Activated CD4-positive, alpha-beta T cell treated with anti-CD3 and anti-CD28 coated beads for 1 hour (primary cell): Measurements from ENCODE around the gene ABHD6.
"Not testable (repeated sequence)": the region's sequence is repeated elsewhere in the genome, so short reads cannot be mapped to it uniquely, and the experiment has no call there.

Experiments used
- DNase-seq: peaks from one replicate; pipeline ENCODE4 v3.0.0-alpha.2; 2020

Gene ABHD6, protein sequence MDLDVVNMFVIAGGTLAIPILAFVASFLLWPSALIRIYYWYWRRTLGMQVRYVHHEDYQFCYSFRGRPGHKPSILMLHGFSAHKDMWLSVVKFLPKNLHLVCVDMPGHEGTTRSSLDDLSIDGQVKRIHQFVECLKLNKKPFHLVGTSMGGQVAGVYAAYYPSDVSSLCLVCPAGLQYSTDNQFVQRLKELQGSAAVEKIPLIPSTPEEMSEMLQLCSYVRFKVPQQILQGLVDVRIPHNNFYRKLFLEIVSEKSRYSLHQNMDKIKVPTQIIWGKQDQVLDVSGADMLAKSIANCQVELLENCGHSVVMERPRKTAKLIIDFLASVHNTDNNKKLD

DNA sequence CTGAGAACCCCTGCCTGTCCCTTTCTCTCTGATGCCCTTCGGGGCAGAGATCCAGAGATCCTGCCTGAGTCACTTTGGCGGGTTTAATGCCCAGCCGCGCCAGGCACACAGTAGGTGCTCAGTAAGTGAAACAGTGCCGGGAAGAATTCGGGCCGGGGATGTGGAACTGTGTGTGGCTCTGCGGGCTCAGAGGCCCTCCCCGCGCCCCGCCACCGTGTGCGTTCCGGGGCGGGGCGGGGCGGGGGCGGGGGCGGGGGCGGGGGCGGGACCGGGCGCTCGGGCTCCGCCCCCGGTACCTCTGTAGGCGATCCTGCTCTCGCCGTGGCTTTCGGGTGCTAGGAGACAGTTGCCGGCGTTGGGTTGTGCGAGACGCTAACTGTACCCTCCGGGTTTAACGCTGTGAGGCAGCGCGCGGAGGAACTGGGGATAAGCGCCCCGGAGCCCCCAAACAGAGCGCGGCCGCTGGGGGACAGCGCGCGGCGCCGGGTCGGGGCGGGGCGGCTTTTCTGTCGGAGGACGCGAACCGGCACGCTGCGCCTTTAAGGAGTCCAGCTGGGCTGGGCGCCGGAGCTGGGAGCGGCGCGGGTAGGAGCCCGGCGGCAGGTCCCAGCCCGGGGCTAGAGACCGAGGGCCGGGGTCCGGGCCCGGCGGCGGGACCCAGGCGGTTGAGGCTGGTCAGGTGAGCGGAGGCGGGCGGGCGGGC lies at the start of gene ABHD6:
Gene ABHD6 (plus strand): TSS at position 555 of the 703 bp plus-strand sequence. CDS start 18,795 bp downstream, outside the sequence.
- DNase-seq, result peak; percentile 74

DNA sequence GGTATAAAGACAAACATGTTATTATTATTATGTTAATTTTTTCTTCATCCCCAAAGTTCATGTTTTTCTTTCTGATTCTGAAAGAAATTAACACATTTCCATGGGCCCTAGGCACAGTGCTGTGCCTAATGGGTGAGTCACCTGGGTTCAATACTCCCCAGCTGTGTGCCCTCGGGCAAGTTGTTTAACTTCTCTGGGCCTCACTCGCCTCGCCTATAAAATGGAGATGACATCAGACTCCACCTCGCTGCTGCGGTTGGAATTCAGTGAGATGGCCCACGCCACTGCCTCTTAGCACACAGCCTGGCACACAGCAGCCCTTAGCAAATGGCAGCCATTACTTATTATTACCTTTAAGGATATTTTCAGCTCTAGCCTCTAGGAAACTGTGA lies 49.4 kb upstream of the ABHD6 start:
- no peak for DNase-seq

GRCh38 chr3:58188921-58189451 lies 48.6 kb upstream of the ABHD6 start:
- no peak for DNase-seq

DNA sequence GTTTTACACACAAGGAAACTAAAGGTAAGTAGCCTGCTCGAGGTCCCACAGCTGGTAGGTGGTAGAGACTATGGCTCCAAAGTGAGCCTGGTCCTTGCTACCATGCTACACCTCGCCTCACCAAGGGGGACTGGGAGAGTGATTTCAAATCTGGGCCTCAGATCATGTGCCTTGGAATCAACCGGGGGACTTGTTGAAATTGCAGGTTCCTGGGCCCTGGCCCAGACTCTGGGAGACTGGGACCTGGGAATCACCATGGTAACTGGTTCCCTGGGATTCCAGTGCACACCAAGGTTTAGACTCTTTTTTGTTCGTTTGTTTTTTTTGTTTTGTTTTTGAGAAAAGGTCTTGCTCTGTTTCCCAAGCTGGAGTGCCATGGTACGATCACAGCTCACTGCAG lies 47.9 kb upstream of the ABHD6 start:
- DNase-seq, result no peak

GRCh38 chr3:58190291-58190690 lies 47.3 kb upstream of the ABHD6 start:
- no peak for DNase-seq

DNA sequence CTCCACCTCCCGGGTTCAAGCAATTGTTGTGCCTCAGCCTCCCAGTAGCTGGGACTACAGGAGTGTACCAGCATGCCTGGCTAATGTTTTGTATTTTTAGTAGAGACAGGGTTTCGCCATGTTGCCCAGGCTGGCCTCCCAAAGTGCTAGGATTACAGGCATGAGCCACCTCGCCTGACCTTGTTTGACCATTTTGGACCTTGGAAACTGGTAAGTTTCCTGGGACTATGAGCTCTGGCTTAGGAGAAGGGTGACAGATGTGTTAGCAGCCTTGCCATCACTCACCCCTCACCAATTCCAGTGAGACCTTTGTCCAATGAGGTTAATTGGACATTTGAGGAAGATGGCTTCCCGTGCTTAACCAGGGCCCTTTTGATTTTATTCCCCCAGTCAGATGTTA lies 46.7 kb upstream of the ABHD6 start:
- DNase-seq, result no peak

- no peak for DNase-seq
Observed at GRCh38 chr3:58191361-58191991, 46.1 kb upstream of the ABHD6 start.

DNA sequence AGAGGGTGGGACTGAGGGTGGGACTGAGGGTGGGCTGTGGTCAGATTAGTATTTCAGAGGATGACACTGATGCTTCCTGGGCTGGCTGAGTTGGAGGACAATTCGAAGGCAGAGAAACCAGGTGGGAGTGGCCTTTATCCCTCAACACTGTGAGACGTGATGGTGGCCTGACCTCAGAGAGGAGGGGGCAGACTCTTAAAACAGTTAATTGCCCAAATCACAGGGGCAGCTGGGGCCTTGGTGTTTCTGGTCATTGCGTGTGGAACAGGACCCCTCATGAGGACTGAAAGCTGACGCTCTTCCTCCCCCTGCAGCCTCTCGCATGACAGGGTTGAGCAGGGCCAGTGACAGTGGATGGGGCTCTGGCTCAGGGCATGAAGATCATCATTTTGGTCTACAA lies 45.5 kb upstream of the ABHD6 start:
- DNase-seq, result no peak

- DNase-seq, result no peak
Observed at GRCh38 chr3:58193682-58194407, 43.7 kb upstream of the ABHD6 start.

DNA sequence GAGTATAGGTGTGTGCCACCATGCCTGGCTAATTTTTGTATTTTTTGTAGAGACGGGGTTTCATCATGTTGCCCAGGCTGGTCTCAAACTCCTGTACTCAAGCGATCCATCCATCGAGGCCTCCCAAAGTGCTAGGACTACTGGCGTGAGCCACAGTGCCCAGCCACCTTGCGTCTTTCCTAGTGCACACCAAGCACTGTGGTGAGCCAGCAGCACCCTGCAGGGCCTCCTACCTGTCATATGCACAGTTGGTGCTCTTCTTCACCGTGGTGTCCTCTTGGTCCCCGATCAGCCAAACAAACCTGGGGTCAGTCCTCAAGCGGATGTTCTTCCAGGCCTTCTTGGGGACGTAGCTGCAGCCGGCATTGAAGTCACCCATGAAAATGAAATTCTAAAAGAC lies 40.0 kb upstream of the ABHD6 start:
- DNase-seq, result no peak

DNA sequence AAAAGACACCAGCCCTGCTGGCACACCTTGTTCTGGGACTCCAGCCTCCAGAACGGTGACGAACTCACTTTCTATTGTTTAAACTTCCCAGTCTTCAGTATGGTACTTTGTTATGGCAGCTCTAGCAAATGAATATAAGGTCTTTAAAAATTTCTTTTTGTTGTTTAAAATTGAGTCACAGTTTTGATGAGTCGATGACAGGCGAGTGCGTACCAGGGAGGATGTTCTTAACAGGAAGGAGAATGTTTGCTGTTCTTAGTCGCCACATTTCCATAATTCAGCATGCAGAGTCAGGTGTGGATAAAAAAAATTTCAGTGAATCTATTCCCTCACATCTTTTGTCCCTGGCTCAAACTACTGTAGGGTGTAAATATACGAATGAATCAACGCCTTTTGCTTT lies 39.2 kb upstream of the ABHD6 start:
- DNase-seq, result no peak

GRCh38 chr3:58198804-58199203 lies 38.8 kb upstream of the ABHD6 start:
- DNase-seq, result no peak

- no peak for DNase-seq
Observed at GRCh38 chr3:58200121-58200709, 37.4 kb upstream of the ABHD6 start.

DNA sequence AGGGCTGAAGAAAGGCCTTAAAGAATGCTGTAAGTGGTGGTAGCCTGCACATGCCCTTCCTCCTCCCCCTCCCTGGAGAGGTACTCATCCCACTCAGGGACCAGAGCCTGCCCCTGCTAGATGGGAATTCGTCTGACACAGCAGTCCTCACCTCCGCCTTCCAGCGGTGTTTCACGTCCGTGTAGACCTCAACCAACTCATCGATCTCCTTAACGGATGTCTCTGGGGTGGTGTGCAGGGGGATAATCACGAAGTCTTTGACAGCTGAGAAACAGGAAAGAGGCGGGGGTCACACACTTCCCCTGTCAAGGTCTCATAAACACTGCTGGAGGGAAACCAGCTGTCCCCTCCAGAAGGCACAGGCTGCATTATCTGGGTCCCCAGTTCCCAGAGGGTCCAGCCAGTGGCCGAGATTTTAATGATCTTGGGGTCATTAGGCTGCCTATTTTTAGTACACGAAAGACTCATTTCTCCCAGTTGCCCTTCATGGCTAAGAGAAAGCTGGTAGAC lies 36.7 kb upstream of the ABHD6 start:
- DNase-seq, result no peak

DNA sequence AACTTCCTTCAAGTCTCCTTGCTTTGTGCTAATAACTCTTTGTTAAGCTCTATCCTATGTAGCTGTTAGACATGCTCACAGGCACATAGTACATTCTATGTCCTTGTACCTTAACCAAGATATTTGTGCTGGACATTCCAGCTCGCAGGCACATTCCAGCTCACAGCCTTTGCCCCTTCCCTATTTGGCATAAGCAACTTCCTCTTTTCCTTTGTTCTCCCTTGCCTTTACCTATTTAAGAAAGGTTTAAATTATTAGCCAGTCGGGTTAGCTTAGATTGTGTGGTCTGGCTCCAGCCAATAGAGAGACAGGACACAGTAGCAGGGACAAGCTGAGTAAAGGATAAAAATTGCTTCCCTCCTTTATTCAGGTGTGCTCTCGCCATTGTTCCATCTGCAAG lies 36.1 kb upstream of the ABHD6 start:
- DNase-seq, result not testable (repeated sequence)

- no peak for DNase-seq
Observed at GRCh38 chr3:58202917-58203360, 34.7 kb upstream of the ABHD6 start.

- no peak for DNase-seq
Observed at GRCh38 chr3:58203541-58203940, 34.1 kb upstream of the ABHD6 start.

DNA sequence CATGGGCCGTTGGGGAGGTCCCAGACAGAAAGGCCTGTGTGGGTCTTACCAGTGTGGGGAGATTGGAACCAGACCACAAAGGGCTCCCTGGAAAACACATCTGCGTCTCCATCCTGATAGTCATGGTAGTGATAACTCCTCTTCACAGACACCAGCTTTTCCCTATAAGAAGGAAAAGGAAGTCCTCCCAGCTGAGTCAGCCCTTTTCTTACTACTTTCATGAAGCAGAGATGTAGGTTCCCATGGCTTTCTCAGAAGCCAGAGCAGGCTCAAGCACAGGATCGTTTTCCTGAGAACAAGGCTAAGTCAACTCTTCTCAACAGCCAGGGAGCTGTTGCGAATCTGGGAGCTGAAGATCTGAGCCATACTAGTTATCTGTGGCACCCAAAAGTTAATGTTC lies 32.9 kb upstream of the ABHD6 start:
- DNase-seq, result no peak

DNA sequence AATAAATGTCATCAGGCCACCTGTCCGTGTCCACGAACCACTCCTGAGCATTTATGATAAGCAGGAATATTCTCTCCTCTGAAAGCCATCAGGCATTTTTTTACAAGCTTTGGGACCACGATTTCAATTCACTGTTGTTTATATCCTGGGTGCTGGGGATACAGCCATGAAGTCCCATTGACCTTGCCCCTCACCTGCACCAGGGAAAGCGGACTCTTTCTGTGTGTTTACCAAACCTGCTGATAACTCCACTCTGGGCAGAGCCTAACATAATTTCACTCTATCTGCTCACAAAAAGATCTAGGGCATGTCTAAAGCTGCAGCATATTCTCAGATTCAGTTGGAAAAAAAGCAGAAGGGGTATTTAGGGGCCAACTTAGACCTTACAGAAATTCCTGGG lies 31.6 kb upstream of the ABHD6 start:
- DNase-seq, result no peak

DNA sequence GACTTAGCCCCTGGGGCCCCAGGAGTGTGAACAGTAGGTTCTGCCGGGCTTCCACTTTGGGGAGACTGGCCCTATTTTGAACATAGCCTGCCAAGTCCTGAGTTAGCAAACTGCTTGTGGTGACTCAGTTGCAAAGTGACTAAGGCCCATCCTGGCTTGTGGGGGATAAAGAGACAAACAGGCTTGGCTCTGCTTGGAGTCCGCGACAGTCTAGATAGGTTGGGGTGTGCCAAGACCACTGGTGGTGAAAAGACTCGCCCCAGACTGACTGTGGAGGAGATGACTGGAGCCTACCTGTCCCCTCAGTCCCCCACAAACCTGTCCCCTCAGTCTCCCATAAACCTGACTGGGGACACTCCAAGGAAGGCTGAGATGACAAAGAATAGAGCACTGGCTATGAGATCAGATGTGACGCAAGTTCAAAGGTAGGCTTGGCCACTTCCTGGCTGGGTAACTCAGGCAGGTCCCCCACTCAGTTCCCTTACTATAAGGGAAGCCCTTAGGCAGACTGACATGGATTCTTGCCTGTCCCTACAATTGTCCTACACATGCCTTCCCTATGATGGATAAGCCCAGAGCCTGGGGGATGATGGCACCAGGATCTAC lies 31.1 kb upstream of the ABHD6 start:
- no peak for DNase-seq

- DNase-seq, result no peak
Observed at GRCh38 chr3:58207954-58208353, 29.6 kb upstream of the ABHD6 start.

GRCh38 chr3:58209933-58210332 lies 27.7 kb upstream of the ABHD6 start:
- DNase-seq, result no peak
